Measurements from ENCODE around the gene DOCK4. TPM values are rescaled to one million over a fixed set of nuclear protein-coding genes. Genes with fewer than 3 reads are reported as not detected.

DOCK4 gene
- total RNA-seq, 4 donors from 2014 or later: 12.7 to 28.4 (median 19.5) TPM

GRCh38 chr7:111842491-111842890 is 363.7 kb downstream of the DOCK4 start:
- intact Hi-C loops (cut with DNase I; ENCODE audit: low total_unique reads) (loop anchor here (5.0 kb wide), 1 partner anchor 1405 kb away; no protein-coding TSS in a partner anchor), in situ Hi-C loops (cut with MboI; ENCODE audit: low pct_ligation_motif_present in 1 of 4, low pct_unique_long_range_greater_than_20kb in 1 of 4, low sequenced_read_pairs in 3 of 4) (no loop called here)
- WGBS, 2 donors (ENCODE audit: low coverage in 1 of 2): 71 to 100% methylated on average over 1 to 3 of the region's 3 CpGs
- Histone ChIP-seq H3K36me3 (no peaks in the 10 kb centered on the region), H3K4me1 (peaks cover 0 to 21% (median 4%) of the 10 kb centered on the region in 4 donors), H3K4me3 (no peak overlapping the region), H3K27ac (no peak overlapping the region), H3K9me3 (no peaks in the 10 kb centered on the region), H3K27me3 (no peaks in the 10 kb centered on the region)
- DNase-seq: no peak
- TF ChIP-seq POLR2AphosphoS5 (IDR thresholded peaks at IDR 0.05): no peak
- no peak for TF ChIP-seq POLR2A (IDR thresholded peaks at IDR 0.05)
- no peak for TF ChIP-seq CTCF (IDR thresholded peaks at IDR 0.05)
- no peak for TF ChIP-seq EP300 (IDR thresholded peaks at IDR 0.05; ENCODE audit: low read depth)

GRCh38 chr7:111841596-111842205 is 364.5 kb downstream of the DOCK4 start:
- peaks cover 0 to 21% (median 4%) of the 10 kb centered on the region in 4 donors for H3K4me1 ChIP-seq
- peak overlapping the region in 3 of 4 donors; percentile 20 to 38 (median 22) for H3K27ac ChIP-seq
- in situ Hi-C loops (cut with MboI; ENCODE audit: low pct_ligation_motif_present in 1 of 4, low pct_unique_long_range_greater_than_20kb in 1 of 4, low sequenced_read_pairs in 3 of 4): no loop called here
- WGBS, 2 donors (ENCODE audit: low coverage in 1 of 2): 31 to 37% methylated on average over 5 of the region's 5 CpGs
- TF ChIP-seq CTCF (IDR thresholded peaks at IDR 0.05): no peak
- no peak for TF ChIP-seq EP300 (IDR thresholded peaks at IDR 0.05; ENCODE audit: low read depth)
- TF ChIP-seq POLR2AphosphoS5 (IDR thresholded peaks at IDR 0.05): no peak
- no peak for TF ChIP-seq POLR2A (IDR thresholded peaks at IDR 0.05)
- no peaks in the 10 kb centered on the region for H3K9me3 ChIP-seq
- H3K27me3 ChIP-seq: no peaks in the 10 kb centered on the region
- no peaks in the 10 kb centered on the region for H3K36me3 ChIP-seq
- DNase-seq: no peak
- intact Hi-C loops (cut with DNase I; ENCODE audit: low total_unique reads): loop anchor here (5.0 kb wide), 1 partner anchor 1406 kb away; no protein-coding TSS in a partner anchor
- no peak overlapping the region for H3K4me3 ChIP-seq

- H3K9me3 ChIP-seq: no peaks in the 10 kb centered on the region
- H3K4me3 ChIP-seq: no peak overlapping the region
- DNase-seq: no peak
- intact Hi-C loops (cut with DNase I; ENCODE audit: low total_unique reads) (loop anchor here (5.0 kb wide), 1 partner anchor 1407 kb away; no protein-coding TSS in a partner anchor), in situ Hi-C loops (cut with MboI; ENCODE audit: low pct_ligation_motif_present in 1 of 4, low pct_unique_long_range_greater_than_20kb in 1 of 4, low sequenced_read_pairs in 3 of 4) (no loop called here)
- no peaks in the 10 kb centered on the region for H3K36me3 ChIP-seq
- H3K27ac ChIP-seq: no peak overlapping the region
- no peaks in the 10 kb centered on the region for H3K27me3 ChIP-seq
- H3K4me1 ChIP-seq: peaks cover 0 to 13% (median 4%) of the 10 kb centered on the region in 4 donors
- TF ChIP-seq CTCF (IDR thresholded peaks at IDR 0.05): no peak
- no peak for TF ChIP-seq POLR2AphosphoS5 (IDR thresholded peaks at IDR 0.05)
- TF ChIP-seq EP300 (IDR thresholded peaks at IDR 0.05; ENCODE audit: low read depth): no peak
- TF ChIP-seq POLR2A (IDR thresholded peaks at IDR 0.05): no peak
- WGBS, 2 donors (ENCODE audit: low coverage in 1 of 2): 76 to 80% methylated on average over 3 of the region's 3 CpGs
Observed at GRCh38 chr7:111840528-111840927, 365.7 kb downstream of the DOCK4 start.

GRCh38 chr7:111839261-111839660 is 366.9 kb downstream of the DOCK4 start:
- DNase-seq: no peak
- H3K4me1 ChIP-seq: peaks cover 0 to 13% (median 4%) of the 10 kb centered on the region in 4 donors
- intact Hi-C loops (cut with DNase I; ENCODE audit: low total_unique reads): no loop called here
- no peak overlapping the region for H3K27ac ChIP-seq
- in situ Hi-C loops (cut with MboI; ENCODE audit: low pct_ligation_motif_present in 1 of 4, low pct_unique_long_range_greater_than_20kb in 1 of 4, low sequenced_read_pairs in 3 of 4): no loop called here
- TF ChIP-seq CTCF (IDR thresholded peaks at IDR 0.05): no peak
- no peak for TF ChIP-seq EP300 (IDR thresholded peaks at IDR 0.05; ENCODE audit: low read depth)
- TF ChIP-seq POLR2AphosphoS5 (IDR thresholded peaks at IDR 0.05): no peak
- no peak for TF ChIP-seq POLR2A (IDR thresholded peaks at IDR 0.05)
- no peak overlapping the region for H3K4me3 ChIP-seq
- H3K9me3 ChIP-seq: no peaks in the 10 kb centered on the region
- H3K27me3 ChIP-seq: no peaks in the 10 kb centered on the region
- H3K36me3 ChIP-seq: no peaks in the 10 kb centered on the region
